ENCODE results near the gene DOCK1. TPM values are rescaled to one million over a fixed set of nuclear protein-coding genes. Genes with fewer than 3 reads are reported as not detected.

The DOCK1 gene
- total RNA-seq, 1 experiment from 2014 or later, result 82.2 TPM

GRCh38 chr10:127431525-127431924 is 526.3 kb downstream of the DOCK1 start:
- Histone ChIP-seq H3K27me3 (replicated peaks; ENCODE audit: control insufficient read depth, insufficient read depth, low read length) (no peaks in the 10 kb centered on the region), H3K36me3 (ENCODE audit: control insufficient read depth, insufficient read depth, low read length) (peaks cover 3% of the 10 kb centered on the region), H3K9me3 (no peaks in the 10 kb centered on the region), H3K4me1 (no peaks in the 10 kb centered on the region), H3K4me3 (ENCODE audit: low read depth, low read length) (no peak overlapping the region)
- no peak for TF ChIP-seq CTCF (IDR thresholded peaks at IDR 0.05; ENCODE audit: insufficient read depth in 1 of 2, low read depth in 1 of 2, low read length in 1 of 2, severe bottlenecking in 1 of 2, unreplicated experiment in 1 of 2)
- DNase-seq, result no peak
- Mint-ChIP-seq H3K27ac (ENCODE audit: unreplicated experiment) (no peak overlapping the region), H3K4me1 (ENCODE audit: low read depth, unreplicated experiment) (no peaks in the 10 kb centered on the region), H3K4me3 (ENCODE audit: unreplicated experiment) (no peak overlapping the region), H3K27me3 (ENCODE audit: insufficient read depth, unreplicated experiment) (no peaks in the 10 kb centered on the region), H3K36me3 (ENCODE audit: insufficient read depth, unreplicated experiment) (peaks cover 2% of the 10 kb centered on the region), H3K9me3 (ENCODE audit: unreplicated experiment) (no peaks in the 10 kb centered on the region)
- POLR2A ChIA-PET, result no interaction called here
- CTCF ChIA-PET, result no interaction called here
- intact Hi-C loops (cut with micrococcal nuclease; ENCODE audit: unreplicated experiment), result no loop called here
- BruUV-seq (replicated peaks), result no TSS peak

- H3K36me3 Mint-ChIP-seq (ENCODE audit: insufficient read depth, unreplicated experiment), result no peaks in the 10 kb centered on the region
- H3K9me3 ChIP-seq, result no peaks in the 10 kb centered on the region
- no peak overlapping the region for H3K27ac Mint-ChIP-seq (ENCODE audit: unreplicated experiment)
- DNase-seq, result no peak
- TF ChIP-seq CTCF (IDR thresholded peaks at IDR 0.05; ENCODE audit: insufficient read depth in 1 of 2, low read depth in 1 of 2, low read length in 1 of 2, severe bottlenecking in 1 of 2, unreplicated experiment in 1 of 2), result no peak
- no peak overlapping the region for H3K4me3 Mint-ChIP-seq (ENCODE audit: unreplicated experiment)
- H3K27me3 Mint-ChIP-seq (ENCODE audit: insufficient read depth, unreplicated experiment), result no peaks in the 10 kb centered on the region
- peaks cover 2% of the 10 kb centered on the region; the same call in 1 of the 2 replicates for H3K36me3 ChIP-seq (ENCODE audit: control insufficient read depth, insufficient read depth, low read length)
- H3K4me1 Mint-ChIP-seq (ENCODE audit: low read depth, unreplicated experiment), result no peaks in the 10 kb centered on the region
- intact Hi-C loops (cut with micrococcal nuclease; ENCODE audit: unreplicated experiment), result no loop called here
- ChIA-PET CTCF (no interaction called here), POLR2A (no interaction called here)
- no peaks in the 10 kb centered on the region for H3K27me3 ChIP-seq (replicated peaks; ENCODE audit: control insufficient read depth, insufficient read depth, low read length)
- BruUV-seq (replicated peaks), result no TSS peak
- no peak overlapping the region for H3K4me3 ChIP-seq (ENCODE audit: low read depth, low read length)
- H3K9me3 Mint-ChIP-seq (ENCODE audit: unreplicated experiment), result no peaks in the 10 kb centered on the region
- H3K4me1 ChIP-seq, result no peaks in the 10 kb centered on the region
Measured at GRCh38 chr10:127434006-127434405, 528.8 kb downstream of the DOCK1 start.

DNA sequence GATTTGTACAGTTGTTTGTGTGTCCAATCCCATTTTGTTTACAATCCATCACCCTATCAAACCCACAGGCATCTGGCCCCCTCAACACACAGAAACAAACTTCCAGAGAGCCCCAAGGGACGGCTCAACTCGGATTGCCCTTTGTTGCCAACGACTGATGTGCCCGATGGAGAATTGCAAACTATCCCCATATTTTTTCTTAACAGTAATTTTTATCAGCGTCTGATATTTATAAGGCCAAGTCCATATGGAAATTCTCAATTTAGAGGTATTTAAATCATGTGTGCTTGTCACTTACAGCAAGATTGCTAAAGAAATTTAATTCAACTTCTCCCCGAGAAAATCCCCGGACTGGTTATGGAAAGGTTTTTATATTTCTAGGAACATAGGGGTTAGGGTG is 530.0 kb downstream of the DOCK1 start:
- H3K36me3 Mint-ChIP-seq (ENCODE audit: insufficient read depth, unreplicated experiment), result no peaks in the 10 kb centered on the region
- no peaks in the 10 kb centered on the region for H3K9me3 Mint-ChIP-seq (ENCODE audit: unreplicated experiment)
- no peak for TF ChIP-seq CTCF (IDR thresholded peaks at IDR 0.05; ENCODE audit: insufficient read depth in 1 of 2, low read depth in 1 of 2, low read length in 1 of 2, severe bottlenecking in 1 of 2, unreplicated experiment in 1 of 2)
- no peak overlapping the region for H3K27ac Mint-ChIP-seq (ENCODE audit: unreplicated experiment)
- intact Hi-C loops (cut with micrococcal nuclease; ENCODE audit: unreplicated experiment), result no loop called here
- ChIA-PET POLR2A (no interaction called here), CTCF (no interaction called here)
- no peak for DNase-seq
- H3K4me1 Mint-ChIP-seq (ENCODE audit: low read depth, unreplicated experiment), result no peaks in the 10 kb centered on the region
- Histone ChIP-seq H3K27me3 (replicated peaks; ENCODE audit: control insufficient read depth, insufficient read depth, low read length) (no peaks in the 10 kb centered on the region), H3K9me3 (no peaks in the 10 kb centered on the region), H3K4me3 (ENCODE audit: low read depth, low read length) (no peak overlapping the region), H3K36me3 (ENCODE audit: control insufficient read depth, insufficient read depth, low read length) (peaks cover 2% of the 10 kb centered on the region), H3K4me1 (no peaks in the 10 kb centered on the region)
- H3K27me3 Mint-ChIP-seq (ENCODE audit: insufficient read depth, unreplicated experiment), result no peaks in the 10 kb centered on the region
- no TSS peak for BruUV-seq (replicated peaks)
- H3K4me3 Mint-ChIP-seq (ENCODE audit: unreplicated experiment), result no peak overlapping the region
